ENCODE measurements around the gene TMED3.

The TMED3 gene

DNA sequence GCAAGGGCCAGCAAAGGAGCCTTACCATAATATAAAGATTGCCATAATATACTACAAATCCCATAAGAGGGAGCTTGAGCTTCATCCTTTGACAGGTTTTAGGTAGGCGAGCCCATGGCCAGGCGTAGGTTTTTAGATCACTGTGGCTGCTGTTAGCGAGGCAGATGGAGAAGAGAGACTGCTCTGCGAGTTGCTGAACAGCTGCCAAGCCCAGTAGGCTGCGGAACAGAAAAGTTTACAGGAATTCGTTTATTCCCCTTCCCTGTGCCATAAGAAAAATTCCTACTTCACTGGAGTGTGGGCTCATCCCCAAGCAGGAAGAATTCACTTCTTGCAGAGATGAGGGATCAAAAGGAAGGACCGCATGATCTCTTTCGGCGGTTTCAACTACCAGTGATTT is 30.5 kb downstream of the TMED3 start:
- TF ChIP-seq, protein P1, sequence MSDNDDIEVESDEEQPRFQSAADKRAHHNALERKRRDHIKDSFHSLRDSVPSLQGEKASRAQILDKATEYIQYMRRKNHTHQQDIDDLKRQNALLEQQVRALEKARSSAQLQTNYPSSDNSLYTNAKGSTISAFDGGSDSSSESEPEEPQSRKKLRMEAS (IDR thresholded peaks at IDR 0.05), result no peak
- TF ChIP-seq TCF12 (IDR thresholded peaks at IDR 0.05; ENCODE audit: low read depth) (no peak), ZBTB7A (IDR thresholded peaks at IDR 0.05; ENCODE audit: low read depth) (no peak), RAD21 (IDR thresholded peaks at IDR 0.05; ENCODE audit: low read depth) (no peak), TAF1 (IDR thresholded peaks at IDR 0.05; ENCODE audit: low read depth) (no peak), CREB1 (IDR thresholded peaks at IDR 0.05; ENCODE audit: low read depth) (no peak), EP300 (IDR thresholded peaks at IDR 0.05; ENCODE audit: borderline replicate concordance) (no peak), CEBPB (IDR thresholded peaks at IDR 0.05) (no peak), TEAD4 (IDR thresholded peaks at IDR 0.05) (no peak), YY1 (IDR thresholded peaks at IDR 0.05; ENCODE audit: low read depth) (no peak), EGR1 (IDR thresholded peaks at IDR 0.05) (no peak)
- TF ChIP-seq, protein P2, sequence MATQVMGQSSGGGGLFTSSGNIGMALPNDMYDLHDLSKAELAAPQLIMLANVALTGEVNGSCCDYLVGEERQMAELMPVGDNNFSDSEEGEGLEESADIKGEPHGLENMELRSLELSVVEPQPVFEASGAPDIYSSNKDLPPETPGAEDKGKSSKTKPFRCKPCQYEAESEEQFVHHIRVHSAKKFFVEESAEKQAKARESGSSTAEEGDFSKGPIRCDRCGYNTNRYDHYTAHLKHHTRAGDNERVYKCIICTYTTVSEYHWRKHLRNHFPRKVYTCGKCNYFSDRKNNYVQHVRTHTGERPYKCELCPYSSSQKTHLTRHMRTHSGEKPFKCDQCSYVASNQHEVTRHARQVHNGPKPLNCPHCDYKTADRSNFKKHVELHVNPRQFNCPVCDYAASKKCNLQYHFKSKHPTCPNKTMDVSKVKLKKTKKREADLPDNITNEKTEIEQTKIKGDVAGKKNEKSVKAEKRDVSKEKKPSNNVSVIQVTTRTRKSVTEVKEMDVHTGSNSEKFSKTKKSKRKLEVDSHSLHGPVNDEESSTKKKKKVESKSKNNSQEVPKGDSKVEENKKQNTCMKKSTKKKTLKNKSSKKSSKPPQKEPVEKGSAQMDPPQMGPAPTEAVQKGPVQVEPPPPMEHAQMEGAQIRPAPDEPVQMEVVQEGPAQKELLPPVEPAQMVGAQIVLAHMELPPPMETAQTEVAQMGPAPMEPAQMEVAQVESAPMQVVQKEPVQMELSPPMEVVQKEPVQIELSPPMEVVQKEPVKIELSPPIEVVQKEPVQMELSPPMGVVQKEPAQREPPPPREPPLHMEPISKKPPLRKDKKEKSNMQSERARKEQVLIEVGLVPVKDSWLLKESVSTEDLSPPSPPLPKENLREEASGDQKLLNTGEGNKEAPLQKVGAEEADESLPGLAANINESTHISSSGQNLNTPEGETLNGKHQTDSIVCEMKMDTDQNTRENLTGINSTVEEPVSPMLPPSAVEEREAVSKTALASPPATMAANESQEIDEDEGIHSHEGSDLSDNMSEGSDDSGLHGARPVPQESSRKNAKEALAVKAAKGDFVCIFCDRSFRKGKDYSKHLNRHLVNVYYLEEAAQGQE (IDR thresholded peaks at IDR 0.05; ENCODE audit: low read depth), result no peak
- TF ChIP-seq, protein P3, sequence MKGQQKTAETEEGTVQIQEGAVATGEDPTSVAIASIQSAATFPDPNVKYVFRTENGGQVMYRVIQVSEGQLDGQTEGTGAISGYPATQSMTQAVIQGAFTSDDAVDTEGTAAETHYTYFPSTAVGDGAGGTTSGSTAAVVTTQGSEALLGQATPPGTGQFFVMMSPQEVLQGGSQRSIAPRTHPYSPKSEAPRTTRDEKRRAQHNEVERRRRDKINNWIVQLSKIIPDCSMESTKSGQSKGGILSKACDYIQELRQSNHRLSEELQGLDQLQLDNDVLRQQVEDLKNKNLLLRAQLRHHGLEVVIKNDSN (IDR thresholded peaks at IDR 0.05), result no peak

DNA sequence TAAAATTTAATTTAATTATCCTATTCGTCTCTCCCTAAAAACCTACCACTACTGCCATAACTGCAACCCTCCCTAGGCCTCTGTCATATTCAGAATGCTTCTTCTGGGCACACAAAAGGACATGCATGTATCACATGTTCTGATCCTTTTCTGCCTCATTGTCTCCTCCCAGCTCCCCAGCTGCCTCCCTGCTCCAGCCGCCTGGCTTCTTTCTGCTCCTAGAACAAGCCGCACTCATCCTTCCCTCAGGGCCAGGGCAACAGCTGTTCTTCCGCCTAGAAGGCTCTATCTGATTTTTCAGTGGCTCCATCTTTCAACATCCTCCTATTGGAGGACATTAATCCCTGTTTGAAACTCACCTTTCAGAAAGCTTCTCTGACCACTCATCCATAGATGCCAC is 38.6 kb downstream of the TMED3 start:
- TF ChIP-seq, protein P2 (IDR thresholded peaks at IDR 0.05; ENCODE audit: low read depth), result no peak
- TF ChIP-seq FOXM1 (IDR thresholded peaks at IDR 0.05; ENCODE audit: borderline replicate concordance, low read depth), result no peak
- TF ChIP-seq EGR1 (IDR thresholded peaks at IDR 0.05), result no peak
- no peak for TF ChIP-seq ZBTB7A (IDR thresholded peaks at IDR 0.05; ENCODE audit: low read depth)
- TF ChIP-seq, protein P1 (IDR thresholded peaks at IDR 0.05), result no peak
- TF ChIP-seq CREB1 (IDR thresholded peaks at IDR 0.05; ENCODE audit: low read depth), result no peak
- TF ChIP-seq YY1 (IDR thresholded peaks at IDR 0.05; ENCODE audit: low read depth), result no peak

DNA sequence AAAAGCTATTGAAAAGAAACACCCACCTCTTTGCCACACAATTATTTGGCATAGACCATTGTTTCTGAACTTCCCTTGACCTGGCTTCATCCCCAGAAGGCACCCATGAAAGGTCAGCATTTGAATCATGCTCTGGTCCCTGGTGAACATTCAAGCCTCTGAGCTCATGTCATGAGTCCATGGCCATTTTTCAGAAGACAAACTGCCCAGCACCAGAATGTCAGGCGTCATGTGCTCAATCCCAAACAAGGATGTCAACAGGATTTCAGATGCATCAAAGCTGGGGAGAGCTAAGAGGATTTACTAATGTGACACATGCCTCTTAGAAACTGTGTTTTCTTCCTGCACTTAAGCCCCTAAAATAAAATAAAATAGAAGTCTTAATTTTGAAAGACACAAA is 41.3 kb downstream of the TMED3 start:
- TF ChIP-seq YY1 (IDR thresholded peaks at IDR 0.05; ENCODE audit: low read depth) (no peak), CREB1 (IDR thresholded peaks at IDR 0.05; ENCODE audit: low read depth) (no peak), ZBTB7A (IDR thresholded peaks at IDR 0.05; ENCODE audit: low read depth) (no peak), TEAD4 (IDR thresholded peaks at IDR 0.05) (no peak), EP300 (IDR thresholded peaks at IDR 0.05; ENCODE audit: borderline replicate concordance) (no peak), FOXM1 (IDR thresholded peaks at IDR 0.05; ENCODE audit: borderline replicate concordance, low read depth) (no peak), NFIC (IDR thresholded peaks at IDR 0.05) (no peak), CEBPB (IDR thresholded peaks at IDR 0.05) (no peak), EGR1 (IDR thresholded peaks at IDR 0.05) (no peak), TCF12 (IDR thresholded peaks at IDR 0.05; ENCODE audit: low read depth) (no peak), RAD21 (IDR thresholded peaks at IDR 0.05; ENCODE audit: low read depth) (no peak), TAF1 (IDR thresholded peaks at IDR 0.05; ENCODE audit: low read depth) (no peak)
- TF ChIP-seq, protein P3 (IDR thresholded peaks at IDR 0.05), result no peak
- TF ChIP-seq, protein P2 (IDR thresholded peaks at IDR 0.05; ENCODE audit: low read depth), result no peak
- TF ChIP-seq, protein P1 (IDR thresholded peaks at IDR 0.05), result no peak

DNA sequence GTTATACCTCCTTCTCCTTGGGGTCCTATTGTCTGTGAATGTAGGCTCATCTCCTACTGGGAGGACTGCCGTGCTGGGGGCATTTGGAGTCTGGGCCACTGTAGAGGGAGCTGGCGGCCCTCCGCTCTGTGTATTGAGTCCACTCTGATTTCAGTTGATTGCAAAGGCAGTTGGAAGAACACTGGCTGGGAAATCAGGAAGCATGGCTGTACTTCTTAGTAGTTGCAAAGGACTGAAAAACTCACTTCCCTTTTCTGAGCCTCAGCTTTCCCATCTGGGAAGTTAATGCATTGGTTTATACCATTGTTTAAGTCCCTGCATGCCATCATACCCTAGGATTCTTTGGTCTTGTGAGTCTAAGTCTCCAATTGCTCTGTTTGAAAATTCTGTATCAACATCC is 46.7 kb downstream of the TMED3 start:
- no peak for TF ChIP-seq RAD21 (IDR thresholded peaks at IDR 0.05; ENCODE audit: low read depth)
- TF ChIP-seq TCF12 (IDR thresholded peaks at IDR 0.05; ENCODE audit: low read depth), result no peak
- TF ChIP-seq NFIC (IDR thresholded peaks at IDR 0.05), result no peak
- no peak for TF ChIP-seq YY1 (IDR thresholded peaks at IDR 0.05; ENCODE audit: low read depth)
- TF ChIP-seq EGR1 (IDR thresholded peaks at IDR 0.05), result no peak
- TF ChIP-seq ZBTB7A (IDR thresholded peaks at IDR 0.05; ENCODE audit: low read depth), result no peak
- TF ChIP-seq, protein P2 (IDR thresholded peaks at IDR 0.05; ENCODE audit: low read depth), result no peak
- no peak for TF ChIP-seq TEAD4 (IDR thresholded peaks at IDR 0.05)
- TF ChIP-seq, protein P1 (IDR thresholded peaks at IDR 0.05), result no peak
- TF ChIP-seq CEBPB (IDR thresholded peaks at IDR 0.05), result no peak
- TF ChIP-seq, protein P3 (IDR thresholded peaks at IDR 0.05), result no peak
- TF ChIP-seq CREB1 (IDR thresholded peaks at IDR 0.05; ENCODE audit: low read depth), result no peak
- no peak for TF ChIP-seq FOXM1 (IDR thresholded peaks at IDR 0.05; ENCODE audit: borderline replicate concordance, low read depth)
- TF ChIP-seq TAF1 (IDR thresholded peaks at IDR 0.05; ENCODE audit: low read depth), result no peak
